ENCODE results near the gene CDK5RAP2. TPM values are rescaled to one million over a fixed set of nuclear protein-coding genes. Genes with fewer than 3 reads are reported as not detected.
"Not testable (repeated sequence)": the region's sequence is repeated elsewhere in the genome, so short reads cannot be mapped to it uniquely, and the experiment has no call there.

The CDK5RAP2 gene
- total RNA-seq, 2 donors from 2014 or later = 65.9 to 68.4 TPM

DNA sequence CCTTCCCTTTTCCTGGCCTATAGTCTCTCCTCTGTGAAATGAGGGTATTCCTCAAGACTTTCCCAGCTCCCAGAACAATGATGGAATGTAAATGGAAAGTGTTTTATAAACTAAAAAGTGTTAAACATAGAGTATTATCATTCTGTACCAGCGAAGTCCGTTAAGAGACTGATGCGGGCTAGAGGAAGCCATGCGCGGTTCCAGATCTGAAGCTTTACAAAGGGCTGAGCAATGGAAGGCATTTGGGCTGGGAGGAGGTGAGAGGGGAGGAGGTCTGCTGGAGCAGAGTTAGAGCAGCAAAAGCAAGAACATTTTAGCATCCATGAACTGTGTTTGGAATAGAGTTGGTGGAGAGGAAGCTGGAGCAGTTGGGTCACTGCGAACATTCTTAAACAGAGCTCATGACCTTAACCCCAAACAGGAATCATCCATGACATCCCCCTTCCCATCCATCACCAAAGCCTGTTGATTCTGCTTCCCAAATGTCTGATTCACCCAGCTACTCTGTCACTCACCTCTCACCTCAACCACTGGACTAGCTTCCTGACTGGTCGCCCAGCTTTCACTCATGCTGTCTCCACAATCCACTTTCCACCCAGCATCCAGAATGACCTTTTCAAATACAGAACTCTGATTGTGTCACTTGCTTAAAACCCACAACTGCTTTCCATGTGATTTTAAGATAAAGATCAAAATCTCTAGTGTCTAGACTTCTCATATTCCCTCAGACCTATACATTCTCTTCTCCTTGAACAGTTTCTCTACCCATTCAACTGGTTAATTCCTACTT, 37.1 kb downstream of the CDK5RAP2 start:
- H3K4me1 Mint-ChIP-seq = peaks cover 9% of the 10 kb centered on the region
- H3K4me3 Mint-ChIP-seq = no peak overlapping the region
- ATAC-seq (replicated peaks) = peak; percentile 18
- H3K27ac Mint-ChIP-seq = no peak overlapping the region
- H3K9me3 Mint-ChIP-seq = no peaks in the 10 kb centered on the region
- H3K27me3 Mint-ChIP-seq = no peaks in the 10 kb centered on the region
- H3K36me3 Mint-ChIP-seq (ENCODE audit: low read depth) = peaks cover 98% of the 10 kb centered on the region

GRCh38 chr9:120541921-120542320, 38.0 kb downstream of the CDK5RAP2 start:
- Mint-ChIP-seq H3K27me3 (no peaks in the 10 kb centered on the region), H3K4me1 (peaks cover 9% of the 10 kb centered on the region)

DNA sequence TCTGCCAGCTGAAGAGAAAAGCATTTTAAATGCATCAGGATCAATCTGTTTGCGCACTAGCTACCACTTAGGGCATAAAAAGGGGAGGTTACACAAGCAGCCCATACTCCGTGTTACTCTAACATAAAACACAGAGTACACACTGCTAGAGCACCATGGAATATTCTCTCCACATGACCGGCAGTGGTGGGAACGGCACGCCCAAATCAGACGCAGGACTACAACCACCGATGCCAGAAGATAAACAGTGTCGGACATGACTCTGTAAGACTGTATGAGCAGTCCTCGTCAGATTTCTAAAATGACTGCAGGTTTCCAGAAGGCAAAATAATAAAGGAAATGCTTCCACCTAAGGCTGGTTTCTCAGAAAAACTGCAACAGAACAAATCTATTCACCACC, 40.0 kb downstream of the CDK5RAP2 start:
- Mint-ChIP-seq H3K9me3 (no peaks in the 10 kb centered on the region), H3K4me3 (no peak overlapping the region), H3K27ac (no peak overlapping the region), H3K27me3 (no peaks in the 10 kb centered on the region), H3K4me1 (peaks cover 9% of the 10 kb centered on the region), H3K36me3 (ENCODE audit: low read depth) (peaks cover 98% of the 10 kb centered on the region)
- no peak for ATAC-seq (replicated peaks)

More at GRCh38 chr9:120541921-120542320, 38.0 kb downstream of the CDK5RAP2 start:
- Mint-ChIP-seq H3K27ac (peak overlapping the region; percentile 21), H3K9me3 (no peaks in the 10 kb centered on the region), H3K36me3 (ENCODE audit: low read depth) (peaks cover 98% of the 10 kb centered on the region), H3K4me3 (no peak overlapping the region)
- ATAC-seq (replicated peaks) = no peak

DNA sequence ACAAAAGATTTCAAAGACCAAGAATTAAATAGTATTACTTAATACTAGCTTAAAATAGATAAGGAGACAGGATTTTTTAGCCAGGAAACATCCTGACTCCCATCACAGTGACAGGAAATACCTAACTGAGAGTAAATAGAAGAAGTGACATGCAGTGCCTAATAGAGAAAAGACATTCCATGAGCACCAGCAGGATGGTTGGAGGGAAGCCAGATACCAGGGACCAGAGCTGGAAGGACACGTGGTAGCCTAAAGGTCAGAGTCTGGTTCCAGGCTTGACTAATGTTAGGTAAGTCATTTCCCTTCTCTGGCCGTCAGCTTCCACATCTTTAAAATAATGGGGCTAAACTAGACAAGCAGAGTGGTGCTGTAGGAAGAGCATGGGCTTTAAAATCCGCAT, 41.6 kb downstream of the CDK5RAP2 start:
- ATAC-seq (replicated peaks) = no peak
- Mint-ChIP-seq H3K27ac (peak overlapping the region; percentile 21), H3K4me1 (peaks cover 9% of the 10 kb centered on the region), H3K4me3 (no peak overlapping the region), H3K27me3 (no peaks in the 10 kb centered on the region), H3K9me3 (no peaks in the 10 kb centered on the region), H3K36me3 (ENCODE audit: low read depth) (peaks cover 98% of the 10 kb centered on the region)

- no peaks in the 10 kb centered on the region for H3K9me3 Mint-ChIP-seq
- no peaks in the 10 kb centered on the region for H3K27me3 Mint-ChIP-seq
- ATAC-seq (replicated peaks) = no peak
- H3K36me3 Mint-ChIP-seq (ENCODE audit: low read depth) = peaks cover 98% of the 10 kb centered on the region
- H3K27ac Mint-ChIP-seq = peak overlapping the region; percentile 57
- H3K4me1 Mint-ChIP-seq = peaks cover 6% of the 10 kb centered on the region
- H3K4me3 Mint-ChIP-seq = no peak overlapping the region
Measured at GRCh38 chr9:120536949-120537640, 42.9 kb downstream of the CDK5RAP2 start.

GRCh38 chr9:120536094-120536493, 43.9 kb downstream of the CDK5RAP2 start:
- Mint-ChIP-seq H3K36me3 (ENCODE audit: low read depth) (peaks cover 100% of the 10 kb centered on the region), H3K27ac (no peak overlapping the region), H3K27me3 (no peaks in the 10 kb centered on the region), H3K4me1 (peaks cover 6% of the 10 kb centered on the region), H3K9me3 (no peaks in the 10 kb centered on the region), H3K4me3 (no peak overlapping the region)
- no peak for ATAC-seq (replicated peaks)

GRCh38 chr9:120534266-120534665, 45.7 kb downstream of the CDK5RAP2 start:
- Mint-ChIP-seq H3K9me3 (no peaks in the 10 kb centered on the region), H3K27ac (no peak overlapping the region), H3K36me3 (ENCODE audit: low read depth) (peaks cover 100% of the 10 kb centered on the region), H3K4me3 (no peak overlapping the region), H3K27me3 (no peaks in the 10 kb centered on the region), H3K4me1 (peaks cover 6% of the 10 kb centered on the region)
- ATAC-seq (replicated peaks) = no peak

GRCh38 chr9:120532891-120533290, 47.1 kb downstream of the CDK5RAP2 start:
- ATAC-seq (replicated peaks) = no peak
- H3K9me3 Mint-ChIP-seq = no peaks in the 10 kb centered on the region
- no peaks in the 10 kb centered on the region for H3K27me3 Mint-ChIP-seq
- H3K4me1 Mint-ChIP-seq = peaks cover 6% of the 10 kb centered on the region
- H3K4me3 Mint-ChIP-seq = no peak overlapping the region
- peaks cover 100% of the 10 kb centered on the region for H3K36me3 Mint-ChIP-seq (ENCODE audit: low read depth)
- H3K27ac Mint-ChIP-seq = no peak overlapping the region

- no peak for ATAC-seq (replicated peaks)
- H3K27me3 Mint-ChIP-seq = no peaks in the 10 kb centered on the region
- no peak overlapping the region for H3K27ac Mint-ChIP-seq
- peaks cover 6% of the 10 kb centered on the region for H3K4me1 Mint-ChIP-seq
- H3K4me3 Mint-ChIP-seq = no peak overlapping the region
- H3K36me3 Mint-ChIP-seq (ENCODE audit: low read depth) = peaks cover 100% of the 10 kb centered on the region
- H3K9me3 Mint-ChIP-seq = no peaks in the 10 kb centered on the region
Measured at GRCh38 chr9:120532475-120532874, 47.5 kb downstream of the CDK5RAP2 start.

GRCh38 chr9:120531683-120532300, 48.2 kb downstream of the CDK5RAP2 start:
- no peak overlapping the region for H3K4me3 Mint-ChIP-seq
- H3K4me1 Mint-ChIP-seq = peaks cover 6% of the 10 kb centered on the region
- no peaks in the 10 kb centered on the region for H3K27me3 Mint-ChIP-seq
- no peak overlapping the region for H3K27ac Mint-ChIP-seq
- ATAC-seq (replicated peaks) = no peak
- peaks cover 100% of the 10 kb centered on the region for H3K36me3 Mint-ChIP-seq (ENCODE audit: low read depth)
- no peaks in the 10 kb centered on the region for H3K9me3 Mint-ChIP-seq

- not testable (repeated sequence) for H3K9me3 Mint-ChIP-seq; ATAC-seq (replicated peaks); H3K4me3 Mint-ChIP-seq; H3K4me1 Mint-ChIP-seq; H3K27me3 Mint-ChIP-seq; H3K27ac Mint-ChIP-seq
- peaks cover 100% of the 10 kb centered on the region for H3K36me3 Mint-ChIP-seq (ENCODE audit: low read depth)
Measured at GRCh38 chr9:120530220-120530832, 49.6 kb downstream of the CDK5RAP2 start.

DNA sequence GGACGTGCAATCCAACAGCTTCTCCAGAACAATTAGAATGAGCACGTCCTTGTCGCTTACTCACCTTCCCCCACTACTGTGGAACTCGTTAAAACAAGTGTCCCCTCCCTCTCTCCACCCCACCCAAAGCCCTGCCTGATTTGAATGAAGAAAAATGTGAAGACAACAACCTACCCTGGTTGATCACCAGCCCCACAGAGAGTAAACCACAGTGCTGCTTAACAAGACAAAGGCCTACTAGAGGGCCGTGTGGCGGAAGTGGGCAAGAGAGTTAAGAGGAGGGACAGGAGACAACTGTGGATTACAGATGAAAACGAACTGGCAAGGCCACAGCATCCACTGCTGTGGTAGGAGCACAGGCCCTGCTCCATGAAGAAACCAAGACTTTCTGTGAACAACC, 51.1 kb downstream of the CDK5RAP2 start:
- Mint-ChIP-seq H3K4me3 (no peak overlapping the region), H3K9me3 (no peaks in the 10 kb centered on the region), H3K27me3 (no peaks in the 10 kb centered on the region), H3K4me1 (peaks cover 5% of the 10 kb centered on the region), H3K27ac (no peak overlapping the region), H3K36me3 (ENCODE audit: low read depth) (peaks cover 100% of the 10 kb centered on the region)
- ATAC-seq (replicated peaks) = no peak

DNA sequence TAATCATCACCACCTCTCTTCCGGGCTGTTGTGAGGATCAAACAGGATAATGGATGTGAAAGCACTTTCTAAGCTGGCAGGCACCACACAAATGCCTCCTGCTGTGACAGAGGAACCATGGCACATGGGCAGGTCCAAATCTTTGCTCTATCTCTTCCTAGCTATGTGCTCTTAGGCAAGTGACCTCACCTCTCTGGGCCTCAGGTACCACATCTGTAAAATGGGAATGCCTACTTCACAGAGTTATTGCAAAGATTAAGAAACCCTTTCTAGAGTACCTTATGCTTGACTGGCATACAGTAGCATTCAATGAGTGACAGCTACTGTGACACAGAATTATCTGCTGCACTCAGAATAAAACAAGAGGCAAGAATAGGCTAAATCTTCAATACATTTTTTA, 51.6 kb downstream of the CDK5RAP2 start:
- Mint-ChIP-seq H3K27ac (no peak overlapping the region), H3K4me3 (no peak overlapping the region), H3K9me3 (no peaks in the 10 kb centered on the region), H3K27me3 (no peaks in the 10 kb centered on the region), H3K36me3 (ENCODE audit: low read depth) (peaks cover 100% of the 10 kb centered on the region), H3K4me1 (peaks cover 4% of the 10 kb centered on the region)
- no peak for ATAC-seq (replicated peaks)

DNA sequence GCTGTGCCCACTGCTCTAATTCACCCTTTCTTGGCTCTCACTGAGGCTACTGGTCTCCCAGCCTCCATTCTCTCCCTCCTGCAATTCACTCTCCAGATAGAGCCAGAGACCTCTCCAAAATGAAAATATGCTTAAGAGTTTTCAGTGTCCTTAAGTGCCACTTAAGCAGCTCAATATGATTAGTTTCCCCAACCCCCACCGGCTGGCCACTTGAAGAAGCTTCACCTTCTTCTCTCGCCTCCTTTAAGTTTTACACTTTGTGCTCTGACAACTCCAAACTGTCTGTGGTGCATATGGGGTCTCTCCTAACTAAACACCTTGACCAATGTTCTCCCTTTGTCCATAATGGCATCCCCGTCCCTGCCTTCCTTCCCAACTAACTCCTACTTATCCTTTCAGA, 53.4 kb downstream of the CDK5RAP2 start:
- H3K4me1 Mint-ChIP-seq = peaks cover 4% of the 10 kb centered on the region
- H3K27me3 Mint-ChIP-seq = no peaks in the 10 kb centered on the region
- H3K9me3 Mint-ChIP-seq = no peaks in the 10 kb centered on the region
- H3K27ac Mint-ChIP-seq = no peak overlapping the region
- no peak overlapping the region for H3K4me3 Mint-ChIP-seq
- ATAC-seq (replicated peaks) = no peak
- peaks cover 98% of the 10 kb centered on the region for H3K36me3 Mint-ChIP-seq (ENCODE audit: low read depth)

Data from activated T-helper 17 cell treated with anti-CD3 and anti-CD28 coated beads, Interleukin-2, amount 50 U/mL, for 72 hours (primary cell).